CD4-positive, alpha-beta T cell (primary cell): Measurements from ENCODE around the gene LHFPL6. TPM values are rescaled to one million over a fixed set of nuclear protein-coding genes. Genes with fewer than 3 reads are reported as not detected.

Source experiments
- ATAC-seq: fragments of 200-7000 bp; cut with Tn5 transposase; one replicate; pipeline ENCODE4 v1.10.0; 2022; ENCODE audit warnings: mild to moderate bottlenecking; ENCODE audit not compliant: poor library complexity
- CTCF ChIA-PET: fragments of 350-600 bp; sonication (Branson Sonifier 250); formaldehyde crosslinking; loops from one replicate; lab custom pipeline; 2021; ENCODE audit warnings: antibody characterized with exemption, inconsistent platforms; lab: Charles Lee
- POLR2A ChIA-PET: fragments of 350-600 bp; sonication (Branson Sonifier 250); formaldehyde crosslinking; loops from one replicate; lab custom pipeline; 2021; ENCODE audit warnings: antibody characterized with exemption, inconsistent platforms; lab: Charles Lee
- DNase-seq, 14 experiments: peaks; one replicate each; pipeline ENCODE4 v3.0.0-alpha.2; 2013 to 2020; ENCODE audit warnings: mixed read lengths in 2 of 14
- H3K27ac ChIP-seq, 2 donors: one replicate each; pipeline versions ENCODE4 v1.5.1 to v1.7.0; 2013; ENCODE audit warnings: low read length in 2 of 2, low read depth in 1 of 2, mild to moderate bottlenecking in 1 of 2
- H3K27me3 ChIP-seq, 2 experiments: 1 replicate in 1 of 2; 2 replicates in 1 of 2; pipeline versions ENCODE4 v1.6.1 to v1.7.0; 2013; ENCODE audit warnings: low read length in 2 of 2, control low read depth in 1 of 2, mild to moderate bottlenecking in 1 of 2, moderate library complexity in 1 of 2; ENCODE audit not compliant: insufficient read depth in 2 of 2, control insufficient read depth in 1 of 2
- H3K36me3 ChIP-seq: one replicate; pipeline ENCODE4 v1.6.1; 2013; ENCODE audit warnings: low read length, control low read depth; ENCODE audit not compliant: insufficient read depth
- H3K4me1 ChIP-seq: one replicate; pipeline ENCODE4 v1.6.1; 2013; ENCODE audit warnings: low read length, control low read depth; ENCODE audit not compliant: insufficient read depth
- H3K4me3 ChIP-seq: one replicate; pipeline ENCODE4 v1.5.1; 2013; ENCODE audit warnings: mild to moderate bottlenecking, low read length, moderate library complexity
- H3K9me3 ChIP-seq, 2 experiments: 1 replicate in 1 of 2; 2 replicates in 1 of 2; pipeline versions ENCODE4 v1.6.1 to v1.7.0; 2013; ENCODE audit warnings: low read length in 2 of 2, mild to moderate bottlenecking in 2 of 2, control low read depth in 1 of 2, moderate library complexity in 1 of 2; ENCODE audit not compliant: control insufficient read depth in 1 of 2, insufficient read depth in 1 of 2
- H3K27ac Mint-ChIP-seq: one replicate; pipeline ENCODE4 v1.8.0; 2020; ENCODE audit warnings: mixed read lengths
- H3K27me3 Mint-ChIP-seq: one replicate; pipeline ENCODE4 v1.8.0; 2021; ENCODE audit warnings: mixed read lengths
- H3K36me3 Mint-ChIP-seq: one replicate; pipeline ENCODE4 v1.8.0; 2021; ENCODE audit warnings: low read depth, mixed read lengths
- H3K4me1 Mint-ChIP-seq: one replicate; pipeline ENCODE4 v1.8.0; 2021; ENCODE audit warnings: low read depth, mixed read lengths
- H3K4me3 Mint-ChIP-seq: one replicate; pipeline ENCODE4 v1.8.0; 2020; ENCODE audit warnings: mild to moderate bottlenecking, mixed read lengths
- H3K9me3 Mint-ChIP-seq: one replicate; pipeline ENCODE4 v1.8.0; 2020; ENCODE audit warnings: mixed read lengths
- CTCF ChIP-seq: fragments of 200-600 bp; IDR thresholded peaks from one replicate; pipeline ENCODE4 v1.8.0; 2022; ENCODE audit warnings: antibody characterized with exemption, mild to moderate bottlenecking
- intact Hi-C, 2 experiments: fragments of 100-400 bp; cut with DNase I in 1 of 2; cut with micrococcal nuclease in 1 of 2; formaldehyde crosslinking; loops; one replicate each; pipeline versions ENCODE4 v1.15.1 to v1.9.0; 2023 to 2025; cut with DNase I, micrococcal nuclease
- total RNA-seq, 174 experiments: library from RNA in 2 of 174; stranded (reverse) in 2 of 174; gene quantifications; one replicate each; pipeline ENCODE4 v1.2.3 and lab custom pipeline; 2021 to 2026

Gene LHFPL6
- total RNA-seq, 2 experiments from 2014 or later: not detected

GRCh38 chr13:39297664-39298171 is 305.3 kb downstream of the LHFPL6 start:
- Histone ChIP-seq H3K4me3 (no peak overlapping the region), H3K27ac (no peak overlapping the region), H3K9me3 (peaks cover 0 to 8% of the 10 kb centered on the region in 2 experiments), H3K4me1 (no peaks in the 10 kb centered on the region), H3K27me3 (no peaks in the 10 kb centered on the region), H3K36me3 (no peaks in the 10 kb centered on the region)
- Mint-ChIP-seq H3K4me3 (no peak overlapping the region), H3K27ac (no peak overlapping the region), H3K9me3 (no peaks in the 10 kb centered on the region), H3K4me1 (no peaks in the 10 kb centered on the region), H3K36me3 (no peaks in the 10 kb centered on the region), H3K27me3 (no peaks in the 10 kb centered on the region)
- CTCF ChIA-PET: no interaction called here
- DNase-seq (no peak), ATAC-seq (no peak)
- intact Hi-C loops: no loop called here
- POLR2A ChIA-PET: no interaction called here
- TF ChIP-seq CTCF: no peak

GRCh38 chr13:39297023-39297422 is 306.0 kb downstream of the LHFPL6 start:
- no peaks in the 10 kb centered on the region for H3K36me3 Mint-ChIP-seq
- no peaks in the 10 kb centered on the region for H3K9me3 Mint-ChIP-seq
- no peak for DNase-seq
- no peak overlapping the region for H3K4me3 ChIP-seq
- H3K4me3 Mint-ChIP-seq: no peak overlapping the region
- no peaks in the 10 kb centered on the region for H3K4me1 ChIP-seq
- peaks cover 0 to 8% of the 10 kb centered on the region in 2 experiments for H3K9me3 ChIP-seq
- H3K4me1 Mint-ChIP-seq: no peaks in the 10 kb centered on the region
- no peak for TF ChIP-seq CTCF
- POLR2A ChIA-PET: no interaction called here
- no peak overlapping the region for H3K27ac Mint-ChIP-seq
- intact Hi-C loops: no loop called here
- H3K27me3 Mint-ChIP-seq: no peaks in the 10 kb centered on the region
- no peak overlapping the region for H3K27ac ChIP-seq
- H3K27me3 ChIP-seq: no peaks in the 10 kb centered on the region
- CTCF ChIA-PET: no interaction called here
- H3K36me3 ChIP-seq: no peaks in the 10 kb centered on the region
- no peak for ATAC-seq

GRCh38 chr13:39296193-39296592 is 306.8 kb downstream of the LHFPL6 start:
- Mint-ChIP-seq H3K36me3 (no peaks in the 10 kb centered on the region), H3K27ac (no peak overlapping the region)

More at GRCh38 chr13:39296193-39296592, 306.8 kb downstream of the LHFPL6 start:
- ChIA-PET POLR2A (no interaction called here), CTCF (no interaction called here)
- Histone ChIP-seq H3K4me3 (no peak overlapping the region), H3K4me1 (no peaks in the 10 kb centered on the region), H3K27me3 (no peaks in the 10 kb centered on the region), H3K9me3 (peaks cover 0 to 8% of the 10 kb centered on the region in 2 experiments), H3K36me3 (no peaks in the 10 kb centered on the region), H3K27ac (no peak overlapping the region)
- DNase-seq (no peak), ATAC-seq (no peak)
- no peaks in the 10 kb centered on the region for H3K4me1 Mint-ChIP-seq
- H3K4me3 Mint-ChIP-seq: no peak overlapping the region
- no peaks in the 10 kb centered on the region for H3K27me3 Mint-ChIP-seq
- no peaks in the 10 kb centered on the region for H3K9me3 Mint-ChIP-seq
- intact Hi-C loops: no loop called here
- TF ChIP-seq CTCF: no peak

Other genes starting within 250 kb of the LHFPL6 start
- 10 to 100 TPM; 13.8 to 16.0 TPM for gene COG6, start 52.5 kb upstream of the LHFPL6 start, total RNA-seq